Choroid plexus epithelial cell (primary cell): ENCODE measurements around the gene NDUFB7.

Source experiments
- DNase-seq: peaks from one replicate; pipeline ENCODE4 v3.0.0-alpha.2; 2010; ENCODE audit warnings: low read depth
- H3K4me3 ChIP-seq: 2 replicates; pipeline ENCODE4 v1.5.1; 2011; ENCODE audit warnings: low read depth, mild to moderate bottlenecking, control low read depth, low read length, moderate library complexity
- CTCF ChIP-seq: conservative IDR thresholded peaks from 2 replicates; pipeline ENCODE4 v1.5.1; 2011; ENCODE audit warnings: low read depth, mild to moderate bottlenecking, control low read depth, inconsistent platforms, low read length, moderate library complexity

NDUFB7 gene

GRCh38 chr19:14580623-14581237 lies 8.9 kb upstream of the NDUFB7 start:
- peak; percentile 5 for TF ChIP-seq CTCF
- DNase-seq, result no peak
- H3K4me3 ChIP-seq, result no peak overlapping the region

- H3K4me3 ChIP-seq, result no peak overlapping the region
- TF ChIP-seq CTCF, result no peak
- DNase-seq, result no peak
Observed at GRCh38 chr19:14577885-14578427, 6.1 kb upstream of the NDUFB7 start.

GRCh38 chr19:14577264-14577663 lies 5.4 kb upstream of the NDUFB7 start:
- no peak for TF ChIP-seq CTCF
- no peak for DNase-seq
- no peak overlapping the region for H3K4me3 ChIP-seq

- DNase-seq, result no peak
- no peak overlapping the region for H3K4me3 ChIP-seq
- TF ChIP-seq CTCF, result no peak
Observed at GRCh38 chr19:14576363-14576762, 4.5 kb upstream of the NDUFB7 start.

GRCh38 chr19:14575428-14575980 lies 3.6 kb upstream of the NDUFB7 start:
- TF ChIP-seq CTCF, result no peak
- no peak for DNase-seq
- H3K4me3 ChIP-seq, result no peak overlapping the region

GRCh38 chr19:14570864-14571527 lies 870 bp downstream of the NDUFB7 start:
- TF ChIP-seq CTCF, result no peak

More at GRCh38 chr19:14570864-14571527, 870 bp downstream of the NDUFB7 start:
- DNase-seq, result no peak
- peak overlapping the region; percentile 100 for H3K4me3 ChIP-seq
